T-helper 1 cell treated with Interleukin-12 subunit alpha and Interleukin-12 subunit beta and Interleukin-4 antibody, amounts not matched to agents 30 μg/mL and 1 μg/mL, for 36 hours (primary cell): Measurements from ENCODE around the gene CCDC33.

Source experiments
- H3K27ac Mint-ChIP-seq: one replicate; pipeline ENCODE4 v1.8.0; 2021; ENCODE audit warnings: mild to moderate bottlenecking, mixed read lengths
- H3K27me3 Mint-ChIP-seq: one replicate; pipeline ENCODE4 v1.8.0; 2021; ENCODE audit warnings: low read depth, mixed read lengths
- H3K36me3 Mint-ChIP-seq: one replicate; pipeline ENCODE4 v1.8.0; 2021; ENCODE audit warnings: low read depth, mixed read lengths
- H3K4me1 Mint-ChIP-seq: one replicate; pipeline ENCODE4 v1.8.0; 2021; ENCODE audit warnings: low read depth, mixed read lengths
- H3K4me3 Mint-ChIP-seq: one replicate; pipeline ENCODE4 v1.8.0; 2021; ENCODE audit warnings: mild to moderate bottlenecking, moderate library complexity, mixed read lengths
- H3K9me3 Mint-ChIP-seq: one replicate; pipeline ENCODE4 v1.8.0; 2021; ENCODE audit warnings: mixed read lengths

The CCDC33 gene

DNA sequence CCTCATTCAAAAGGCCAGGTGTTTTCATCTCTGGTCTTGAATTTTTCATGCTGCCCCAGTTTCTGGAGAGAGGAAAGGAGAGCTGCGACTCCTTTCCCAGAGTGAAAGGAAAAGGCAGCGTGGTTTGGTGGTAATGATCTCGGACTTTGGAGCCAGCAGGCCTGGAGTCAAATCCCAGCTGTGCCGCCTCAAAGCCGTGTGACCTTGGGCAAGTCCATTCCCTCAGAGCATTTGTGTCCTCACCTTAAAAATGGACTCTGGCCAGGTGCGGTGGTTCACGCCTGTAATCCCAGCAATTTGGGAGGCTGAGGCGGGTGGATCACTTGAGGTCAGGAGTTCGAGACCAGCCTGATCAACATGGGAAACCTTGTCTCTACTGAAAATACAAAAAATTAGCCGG, 4.7 kb upstream of the CCDC33 start:
- no peak overlapping the region for H3K4me3 Mint-ChIP-seq
- H3K4me1 Mint-ChIP-seq, result no peaks in the 10 kb centered on the region
- no peaks in the 10 kb centered on the region for H3K9me3 Mint-ChIP-seq
- H3K36me3 Mint-ChIP-seq, result no peaks in the 10 kb centered on the region
- no peaks in the 10 kb centered on the region for H3K27me3 Mint-ChIP-seq
- no peak overlapping the region for H3K27ac Mint-ChIP-seq

DNA sequence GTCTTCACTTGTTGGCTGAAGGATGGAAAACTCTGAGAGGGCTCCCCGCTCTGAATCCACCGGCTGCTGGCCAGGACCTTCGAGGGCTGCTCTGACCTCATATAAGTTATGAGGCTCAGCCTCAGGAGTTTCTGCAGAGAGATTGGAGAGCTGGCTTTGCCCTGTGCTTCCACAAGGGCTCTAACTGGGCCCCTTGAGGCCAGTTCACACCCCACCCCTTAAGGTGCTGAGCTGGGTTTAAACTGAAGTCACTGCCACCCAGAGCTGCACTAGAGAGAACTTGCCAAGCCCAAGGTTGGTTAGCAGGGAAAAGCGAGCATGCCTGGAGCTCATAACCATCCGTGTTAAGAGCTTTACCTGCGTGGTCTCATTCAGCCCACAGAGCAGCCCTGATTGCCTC, 2.8 kb upstream of the CCDC33 start:
- Mint-ChIP-seq H3K27ac (no peak overlapping the region), H3K9me3 (no peaks in the 10 kb centered on the region), H3K27me3 (no peaks in the 10 kb centered on the region), H3K4me1 (no peaks in the 10 kb centered on the region), H3K4me3 (no peak overlapping the region), H3K36me3 (no peaks in the 10 kb centered on the region)

GRCh38 chr15:74233851-74234597, 2.1 kb upstream of the CCDC33 start:
- no peaks in the 10 kb centered on the region for H3K9me3 Mint-ChIP-seq
- no peak overlapping the region for H3K4me3 Mint-ChIP-seq
- H3K27ac Mint-ChIP-seq, result no peak overlapping the region
- H3K27me3 Mint-ChIP-seq, result no peaks in the 10 kb centered on the region
- H3K4me1 Mint-ChIP-seq, result no peaks in the 10 kb centered on the region
- no peaks in the 10 kb centered on the region for H3K36me3 Mint-ChIP-seq

- Mint-ChIP-seq H3K36me3 (no peaks in the 10 kb centered on the region), H3K9me3 (no peaks in the 10 kb centered on the region), H3K27me3 (no peaks in the 10 kb centered on the region), H3K4me3 (no peak overlapping the region), H3K27ac (no peak overlapping the region), H3K4me1 (no peaks in the 10 kb centered on the region)
Measured at GRCh38 chr15:74234598-74234875, 1.6 kb upstream of the CCDC33 start.

GRCh38 chr15:74239051-74239705, 3.1 kb downstream of the CCDC33 start:
- no peaks in the 10 kb centered on the region for H3K9me3 Mint-ChIP-seq

DNA sequence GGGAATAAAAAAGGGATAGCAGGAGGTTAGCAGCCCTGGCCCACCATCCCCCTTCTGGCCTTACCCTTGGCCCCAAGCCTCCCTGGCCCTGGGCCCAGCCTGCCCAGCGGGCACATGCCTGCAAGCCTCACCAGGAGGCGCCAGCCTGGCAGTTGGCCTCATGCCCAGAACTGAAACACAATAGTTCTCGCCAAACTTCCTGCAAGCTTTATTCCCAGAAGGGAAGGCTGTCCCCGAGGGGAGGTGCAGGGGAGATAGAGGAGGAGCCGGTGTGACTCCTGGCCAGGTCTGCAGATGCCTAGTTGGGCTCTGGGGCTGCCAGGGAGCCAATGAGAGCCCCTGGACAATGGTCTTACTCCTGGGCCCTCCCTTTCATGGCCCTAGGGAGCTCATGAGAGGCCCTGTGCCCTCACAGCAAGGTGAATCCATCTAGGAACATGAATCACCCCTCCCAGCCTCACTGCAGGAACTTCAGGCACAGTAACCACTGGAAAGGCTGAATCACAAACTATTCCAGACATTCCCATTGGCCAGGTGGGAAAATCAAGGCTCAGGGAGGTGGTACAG, 4.0 kb downstream of the CCDC33 start:
- no peaks in the 10 kb centered on the region for H3K4me1 Mint-ChIP-seq
- no peaks in the 10 kb centered on the region for H3K36me3 Mint-ChIP-seq
- H3K27ac Mint-ChIP-seq, result no peak overlapping the region
- no peak overlapping the region for H3K4me3 Mint-ChIP-seq
- H3K9me3 Mint-ChIP-seq, result no peaks in the 10 kb centered on the region
- peaks cover 7% of the 10 kb centered on the region for H3K27me3 Mint-ChIP-seq

More at GRCh38 chr15:74239051-74239705, 3.1 kb downstream of the CCDC33 start:
- Mint-ChIP-seq H3K27ac (no peak overlapping the region), H3K36me3 (no peaks in the 10 kb centered on the region), H3K4me3 (no peak overlapping the region), H3K4me1 (no peaks in the 10 kb centered on the region), H3K27me3 (no peaks in the 10 kb centered on the region)

DNA sequence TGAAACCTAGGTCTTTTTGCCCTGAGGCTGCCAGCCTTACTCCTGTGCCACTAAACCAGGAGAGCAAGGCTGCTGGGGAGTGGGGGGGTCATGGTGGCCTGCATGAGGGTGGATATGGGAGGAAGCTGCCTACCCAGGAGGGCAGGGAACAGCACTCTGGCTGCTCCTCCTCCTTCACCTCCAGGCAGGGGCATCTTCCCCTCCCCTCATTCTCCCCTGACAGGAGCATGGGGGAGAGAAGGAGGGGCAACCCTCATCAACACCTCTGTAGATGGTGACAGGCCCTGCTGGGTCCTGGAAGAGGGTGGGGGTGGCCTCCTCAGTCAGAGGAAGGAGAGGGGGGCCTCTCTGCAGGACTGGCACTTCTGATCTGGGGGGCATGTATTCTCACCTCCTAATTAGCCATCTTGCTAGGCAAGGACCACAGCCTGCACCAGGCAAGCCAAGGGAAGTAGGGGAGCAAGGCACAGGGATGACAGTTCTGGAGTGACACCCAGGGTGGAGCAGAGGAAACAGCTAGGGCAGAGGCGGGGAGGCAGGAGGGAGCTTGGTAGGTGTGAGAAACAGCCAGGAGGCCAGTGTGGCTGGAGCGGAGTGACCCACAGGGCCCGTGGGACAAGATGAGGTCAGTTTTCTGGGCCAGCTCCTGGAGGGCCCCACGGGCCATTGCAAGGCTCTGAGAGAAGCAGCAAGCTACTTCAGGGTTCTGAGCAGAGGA, 4.9 kb downstream of the CCDC33 start:
- Mint-ChIP-seq H3K9me3 (no peaks in the 10 kb centered on the region), H3K27ac (no peak overlapping the region), H3K4me1 (no peaks in the 10 kb centered on the region), H3K36me3 (no peaks in the 10 kb centered on the region), H3K4me3 (no peak overlapping the region), H3K27me3 (peaks cover 12% of the 10 kb centered on the region)

- H3K36me3 Mint-ChIP-seq, result no peaks in the 10 kb centered on the region
- no peaks in the 10 kb centered on the region for H3K4me1 Mint-ChIP-seq
- no peak overlapping the region for H3K4me3 Mint-ChIP-seq
- H3K9me3 Mint-ChIP-seq, result no peaks in the 10 kb centered on the region
- no peak overlapping the region for H3K27ac Mint-ChIP-seq
- peaks cover 16% of the 10 kb centered on the region for H3K27me3 Mint-ChIP-seq
Measured at GRCh38 chr15:74242441-74243185, 6.5 kb downstream of the CCDC33 start.

DNA sequence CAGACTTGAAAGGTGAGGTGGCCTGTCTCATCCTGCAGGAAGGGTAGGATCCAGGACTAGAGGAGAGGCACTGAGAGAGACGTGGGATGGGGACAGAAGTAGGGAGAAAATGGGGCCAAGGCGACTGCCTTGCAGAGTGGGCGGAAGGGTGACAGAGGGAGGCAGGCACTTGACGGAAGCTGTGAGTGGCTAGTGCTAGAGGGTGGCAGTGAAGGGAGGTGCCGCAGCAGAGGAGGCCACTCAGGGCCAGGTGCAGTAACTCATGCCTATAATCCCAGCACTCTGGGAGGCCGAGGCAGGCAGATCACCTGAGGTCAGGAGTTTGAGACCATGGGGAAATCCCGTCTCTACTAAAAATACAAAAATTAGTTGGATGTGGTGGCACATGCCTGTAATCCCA, 7.3 kb downstream of the CCDC33 start:
- H3K4me1 Mint-ChIP-seq, result no peaks in the 10 kb centered on the region
- no peak overlapping the region for H3K27ac Mint-ChIP-seq
- no peaks in the 10 kb centered on the region for H3K36me3 Mint-ChIP-seq
- H3K27me3 Mint-ChIP-seq, result peaks cover 16% of the 10 kb centered on the region
- no peak overlapping the region for H3K4me3 Mint-ChIP-seq
- H3K9me3 Mint-ChIP-seq, result no peaks in the 10 kb centered on the region

GRCh38 chr15:74244822-74245341, 8.8 kb downstream of the CCDC33 start:
- peaks cover 16% of the 10 kb centered on the region for H3K27me3 Mint-ChIP-seq
- H3K27ac Mint-ChIP-seq, result no peak overlapping the region

DNA sequence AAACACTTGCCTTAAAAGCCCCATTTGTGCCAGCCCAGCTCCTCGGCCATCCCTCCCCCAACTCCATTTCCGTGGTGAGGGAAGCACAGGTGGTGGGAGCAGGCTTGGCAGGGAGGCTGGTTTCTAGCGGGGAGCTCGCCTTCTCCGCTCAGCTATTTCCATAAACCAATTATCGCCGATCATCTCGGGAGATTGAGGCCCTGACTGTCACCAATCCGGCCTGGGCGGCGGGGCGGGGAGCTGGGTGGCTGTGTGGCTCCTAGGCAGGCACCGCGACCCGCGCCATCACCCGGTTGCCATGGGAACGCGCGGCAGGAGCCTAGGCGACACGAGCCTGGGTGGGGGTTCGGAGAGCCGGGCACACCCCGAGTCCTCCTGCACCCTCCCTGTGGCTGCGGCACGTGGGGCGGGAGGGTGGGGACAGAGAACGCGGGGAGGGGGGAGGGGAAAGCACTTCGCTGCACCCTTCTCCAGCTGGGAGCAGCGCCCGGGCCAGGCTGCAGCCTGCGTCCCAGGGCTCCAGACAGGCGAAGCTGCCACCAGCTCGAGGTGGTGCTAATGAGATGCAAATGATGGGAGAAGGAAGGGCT, 9.3 kb downstream of the CCDC33 start:
- H3K4me3 Mint-ChIP-seq, result no peak overlapping the region

More at GRCh38 chr15:74244822-74245341, 8.8 kb downstream of the CCDC33 start:
- no peaks in the 10 kb centered on the region for H3K36me3 Mint-ChIP-seq
- H3K9me3 Mint-ChIP-seq, result no peaks in the 10 kb centered on the region
- H3K4me1 Mint-ChIP-seq, result no peaks in the 10 kb centered on the region
- no peak overlapping the region for H3K4me3 Mint-ChIP-seq

GRCh38 chr15:74250266-74250665, 14.1 kb downstream of the CCDC33 start:
- no peak overlapping the region for H3K27ac Mint-ChIP-seq
- no peaks in the 10 kb centered on the region for H3K36me3 Mint-ChIP-seq
- no peak overlapping the region for H3K4me3 Mint-ChIP-seq
- no peaks in the 10 kb centered on the region for H3K4me1 Mint-ChIP-seq
- no peaks in the 10 kb centered on the region for H3K9me3 Mint-ChIP-seq
- H3K27me3 Mint-ChIP-seq, result peaks cover 8% of the 10 kb centered on the region

More for the DNA sequence above, 9.3 kb downstream of the CCDC33 start:
- no peaks in the 10 kb centered on the region for H3K36me3 Mint-ChIP-seq
- peaks cover 16% of the 10 kb centered on the region for H3K27me3 Mint-ChIP-seq
- no peaks in the 10 kb centered on the region for H3K9me3 Mint-ChIP-seq
- H3K27ac Mint-ChIP-seq, result no peak overlapping the region
- H3K4me1 Mint-ChIP-seq, result no peaks in the 10 kb centered on the region

DNA sequence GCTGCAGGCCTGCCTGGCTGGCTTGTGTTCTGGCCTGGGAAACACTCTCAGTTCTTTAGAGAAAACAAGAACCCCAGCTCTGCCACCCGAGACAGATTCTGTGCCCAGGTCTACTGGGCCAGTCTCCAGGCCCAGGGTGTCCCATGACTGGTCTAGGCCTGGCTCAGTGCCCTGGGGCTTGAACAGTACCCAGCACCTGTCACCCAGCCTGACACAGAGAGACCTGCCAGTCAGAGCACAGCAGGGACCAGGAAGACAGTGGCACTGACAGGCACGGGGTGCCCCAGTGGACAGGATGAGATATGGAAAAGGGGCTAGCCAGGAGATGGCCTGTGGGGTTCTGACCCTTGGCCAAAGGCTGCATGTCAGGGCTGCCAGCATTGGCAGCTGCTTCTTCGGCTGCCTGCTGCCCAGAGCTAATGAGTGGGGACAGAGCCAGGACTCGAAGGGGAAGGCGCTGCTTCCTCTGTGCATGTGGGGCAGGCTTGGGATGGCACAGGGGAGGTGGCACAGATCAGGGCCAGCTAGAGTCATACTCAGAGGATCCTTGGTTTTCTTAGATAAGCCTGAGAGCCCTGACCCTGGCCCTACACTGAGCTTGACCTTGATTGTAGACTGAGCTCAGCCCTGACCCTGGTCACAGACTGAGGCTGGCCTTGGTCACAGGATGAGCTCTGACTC, 15.1 kb downstream of the CCDC33 start:
- no peak overlapping the region for H3K27ac Mint-ChIP-seq
- no peaks in the 10 kb centered on the region for H3K36me3 Mint-ChIP-seq
- peaks cover 2% of the 10 kb centered on the region for H3K27me3 Mint-ChIP-seq
- no peak overlapping the region for H3K4me3 Mint-ChIP-seq
- no peaks in the 10 kb centered on the region for H3K4me1 Mint-ChIP-seq
- no peaks in the 10 kb centered on the region for H3K9me3 Mint-ChIP-seq
